Muscle of arm (tissue), 12 donors: ENCODE results near the gene ELMO2. TPM values are rescaled to one million over a fixed set of nuclear protein-coding genes. Genes with fewer than 3 reads are reported as not detected.

Experiments used
- DNase-seq: peaks from one replicate; pipeline ENCODE4 v3.0.0-alpha.2; 2013
- polyA plus RNA-seq, 12 donors: library from polyadenylated mRNA; unstranded; fragments of 120-200 nt; gene quantifications; one replicate each; pipeline ENCODE4 v1.2.1, GENCODE V29; 2013; ENCODE audit not compliant: insufficient read length in 12 of 12

The ELMO2 gene
- polyA plus RNA-seq, 12 donors = 38.0 to 66.0 (median 43.7) TPM; not detected in 1

DNA sequence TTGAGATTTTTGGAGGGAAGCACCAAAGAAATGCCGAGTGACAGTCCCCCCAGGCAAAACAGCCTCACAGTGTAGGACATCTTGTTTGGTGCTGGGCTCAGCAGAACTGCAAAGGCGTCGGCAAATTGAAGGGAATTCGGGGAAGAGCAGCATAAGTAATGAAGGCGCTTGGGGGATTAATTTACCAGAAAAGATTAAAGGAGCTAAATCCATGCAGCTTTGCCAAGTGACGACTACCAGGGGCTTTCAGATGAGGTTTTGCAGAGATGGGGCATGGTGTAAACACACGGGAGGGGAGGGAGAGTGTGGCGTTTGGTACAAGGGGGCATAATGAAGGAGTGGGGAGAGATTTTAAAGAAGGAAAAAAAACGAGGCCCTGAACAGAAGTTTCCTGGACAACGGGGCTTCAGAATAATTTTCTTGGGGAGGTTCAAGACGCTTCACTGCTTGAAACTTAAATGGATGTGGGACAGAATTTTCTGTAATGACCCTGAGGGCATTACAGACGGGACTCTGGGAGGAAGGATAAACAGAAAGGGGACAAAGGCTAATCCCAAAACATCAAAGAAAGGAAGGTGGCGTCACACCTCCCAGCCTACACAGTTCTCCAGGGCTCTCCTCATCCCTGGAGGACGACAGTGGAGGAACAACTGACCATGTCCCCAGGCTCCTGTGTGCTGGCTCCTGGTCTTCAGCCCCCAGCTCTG lies 52.8 kb downstream of the ELMO2 start:
- no peak for DNase-seq

DNA sequence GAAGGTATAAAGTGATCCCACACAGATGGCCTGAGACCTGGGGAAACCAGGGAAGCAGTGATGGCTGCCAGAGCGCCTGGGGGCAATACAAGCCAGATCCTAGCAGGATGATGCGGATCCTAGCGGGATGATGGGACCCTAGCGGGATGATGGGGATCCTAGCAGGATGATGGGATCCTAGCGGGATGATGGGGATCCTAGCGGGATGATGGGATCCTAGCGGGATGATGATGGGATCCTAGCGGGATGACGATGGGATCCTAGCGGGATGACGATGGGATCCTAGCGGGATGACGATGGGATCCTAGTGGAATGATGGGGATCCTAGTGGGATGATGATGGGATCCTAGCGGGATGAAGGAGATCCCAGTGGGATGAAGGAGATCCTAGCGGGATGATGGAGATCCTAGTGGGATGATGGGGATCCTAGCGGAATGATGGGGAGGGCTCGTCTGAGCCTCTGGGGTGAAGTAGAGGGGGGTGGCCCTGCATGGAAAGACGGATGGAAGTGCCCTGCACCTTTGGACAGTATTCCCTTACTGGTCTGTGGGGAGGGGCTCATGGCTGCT lies 54.0 kb downstream of the ELMO2 start:
- no peak for DNase-seq

- no peak for DNase-seq
Measured at GRCh38 chr20:46351357-46352058, 54.9 kb downstream of the ELMO2 start.

GRCh38 chr20:46350986-46351267 lies 55.5 kb downstream of the ELMO2 start:
- no peak for DNase-seq

- DNase-seq = no peak
Measured at GRCh38 chr20:46350201-46350985, 56.0 kb downstream of the ELMO2 start.

- no peak for DNase-seq
Measured at GRCh38 chr20:46349742-46350056, 56.7 kb downstream of the ELMO2 start.

- DNase-seq = peak; percentile 84
Measured at GRCh38 chr20:46349035-46349741, 57.2 kb downstream of the ELMO2 start.

- DNase-seq = peak; percentile 76
Measured at GRCh38 chr20:46347841-46348803, 58.3 kb downstream of the ELMO2 start.

DNA sequence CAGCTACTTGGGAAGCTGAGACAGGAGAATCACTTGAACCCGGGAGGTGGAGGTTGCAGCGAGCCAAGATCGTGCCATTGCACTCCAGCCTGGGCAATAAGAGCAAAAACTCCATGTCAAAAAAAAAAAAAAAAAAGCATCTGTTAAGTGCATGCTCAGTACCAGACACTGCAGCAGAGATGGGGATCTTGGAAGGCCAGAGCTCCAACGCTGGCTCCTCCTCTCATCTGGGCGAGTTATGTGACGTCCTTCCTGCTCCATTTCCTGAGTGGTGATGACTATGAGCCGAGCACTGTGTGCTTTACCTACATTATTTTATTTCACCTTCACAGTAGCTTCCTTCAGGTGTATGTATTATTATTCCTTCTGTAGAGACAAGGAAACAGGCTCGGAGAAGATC lies 59.6 kb downstream of the ELMO2 start:
- no peak for DNase-seq

DNA sequence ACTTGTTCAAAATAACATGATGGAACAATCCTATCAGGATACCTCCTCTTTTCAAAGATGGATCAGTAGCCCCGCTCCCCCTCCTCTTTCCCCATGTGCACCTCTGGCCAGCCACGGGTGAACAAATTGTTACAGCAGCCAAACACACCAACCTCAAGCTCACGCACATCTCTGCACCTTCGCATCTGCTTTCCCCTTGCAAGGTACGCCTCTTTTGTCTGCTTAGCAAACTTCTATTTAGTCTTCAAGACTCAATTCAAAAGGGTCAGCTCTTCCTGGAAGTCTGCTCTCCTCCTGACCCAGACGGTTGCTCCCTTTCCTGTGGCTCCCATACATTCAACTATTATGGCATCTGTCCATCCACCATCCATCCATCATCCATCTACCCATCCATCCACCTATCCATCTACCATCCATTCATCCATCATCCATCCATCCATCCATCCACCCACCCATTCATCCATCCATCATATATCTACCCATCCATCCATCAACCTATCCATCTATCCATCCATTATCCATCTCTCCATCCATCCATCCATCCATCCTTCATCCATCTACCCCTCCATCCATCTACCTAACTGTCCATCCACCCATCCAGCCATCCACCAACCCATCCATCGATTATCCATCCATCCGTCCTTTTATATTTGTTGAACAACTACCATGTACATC lies 61.8 kb downstream of the ELMO2 start:
- no peak for DNase-seq

- DNase-seq = no peak
Measured at GRCh38 chr20:46343975-46344357, 62.4 kb downstream of the ELMO2 start.

DNA sequence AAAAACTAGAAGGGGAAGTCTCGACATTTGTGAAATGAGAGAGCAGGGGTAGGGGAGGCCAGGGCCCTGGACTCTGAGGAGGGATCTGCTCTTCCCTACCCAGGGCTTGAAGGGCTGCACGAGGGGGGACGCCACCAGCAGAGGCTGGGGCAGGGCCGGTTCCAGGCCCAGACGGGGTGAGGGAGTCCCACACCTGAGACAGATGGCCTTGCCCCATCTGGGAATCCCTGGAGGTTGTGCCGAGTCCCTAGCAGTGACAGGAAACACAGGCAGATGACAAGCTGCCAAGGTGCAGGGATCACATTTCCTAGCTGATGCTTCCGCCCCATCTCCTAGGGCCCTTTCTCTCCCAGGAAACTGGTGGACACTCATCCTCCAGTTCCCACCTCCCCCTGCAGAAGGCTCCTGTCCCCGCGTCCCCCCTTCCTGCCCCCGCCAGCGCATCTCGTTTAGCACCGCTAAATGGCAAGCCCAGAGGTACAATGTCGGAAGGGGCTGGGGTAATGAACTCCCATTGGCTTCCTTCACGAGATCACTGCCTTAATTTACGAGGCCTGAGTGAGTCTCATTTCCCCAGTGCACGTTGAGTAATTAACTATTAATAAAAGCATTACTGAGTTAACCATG lies 63.0 kb downstream of the ELMO2 start:
- DNase-seq = no peak

DNA sequence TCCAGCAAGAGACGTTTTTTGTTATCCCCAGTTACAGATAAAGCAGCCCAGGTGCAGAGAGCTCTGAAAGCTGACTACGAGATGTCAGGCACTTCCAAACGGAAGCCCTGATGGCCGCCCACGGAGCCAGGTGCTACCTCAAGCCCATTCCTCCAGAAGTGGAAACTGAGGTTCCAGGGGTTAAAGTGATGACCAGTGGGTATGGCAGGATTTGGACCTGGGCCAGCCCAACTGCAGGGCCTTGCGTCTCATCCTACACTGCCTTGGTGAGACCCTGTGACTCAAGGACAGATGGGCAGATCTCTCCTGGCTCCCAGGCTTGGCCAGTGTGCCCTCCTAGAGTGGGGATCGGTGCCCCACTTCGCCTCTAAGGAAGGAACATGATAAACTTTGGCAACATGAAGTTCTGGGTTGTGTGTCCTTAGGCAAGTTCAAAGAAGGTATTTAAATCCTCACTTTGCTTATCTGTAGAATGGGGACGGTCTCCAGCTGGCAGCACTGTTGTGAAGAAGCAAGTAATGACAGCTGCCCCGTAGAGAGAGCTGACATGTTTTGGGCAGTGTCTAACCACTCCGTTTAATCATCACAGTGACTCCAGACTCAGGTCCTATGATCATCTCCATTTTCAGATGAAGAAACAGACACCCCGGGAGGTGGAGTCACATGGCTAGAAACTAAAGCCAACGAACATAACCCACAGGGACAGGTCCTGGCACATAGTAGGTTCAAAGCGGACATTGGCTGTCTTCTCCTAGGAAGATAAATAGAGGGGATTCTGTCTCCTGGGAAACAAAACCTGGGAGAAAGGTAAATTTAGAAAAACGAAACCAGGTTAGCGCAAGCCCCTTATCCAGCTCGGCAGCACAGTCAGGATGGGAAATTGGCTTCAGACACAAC lies 63.7 kb downstream of the ELMO2 start:
- DNase-seq = no peak

- DNase-seq = no peak
Measured at GRCh38 chr20:46342010-46342378, 64.4 kb downstream of the ELMO2 start.

GRCh38 chr20:46341074-46342009 lies 65.1 kb downstream of the ELMO2 start:
- DNase-seq = no peak

- DNase-seq = no peak
Measured at GRCh38 chr20:46339037-46339436, 67.4 kb downstream of the ELMO2 start.

DNA sequence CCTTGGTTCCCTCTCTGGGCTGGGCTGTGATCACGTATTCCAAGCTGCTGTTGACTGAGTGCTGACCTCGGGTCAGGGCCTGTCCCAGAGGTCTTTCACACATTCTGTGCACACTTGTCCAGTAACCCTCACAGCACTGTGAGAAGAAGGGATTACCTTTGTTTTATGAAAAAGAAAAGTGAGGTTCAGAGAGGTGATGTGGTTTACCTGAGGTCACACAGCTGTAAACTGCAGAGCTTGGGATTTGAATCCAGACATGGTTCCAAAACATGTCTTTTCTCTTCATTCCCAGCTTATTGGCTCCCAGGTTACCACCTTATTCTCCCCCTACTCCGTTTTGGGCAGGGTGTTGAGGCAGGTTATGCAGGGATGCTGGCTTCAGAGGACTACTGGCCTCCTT lies 69.7 kb downstream of the ELMO2 start:
- DNase-seq = no peak
